ENCODE data around the gene SAMD7.
A peak's percentile ranks its signal among the peaks of the same experiment; 100 is the strongest.

Gene SAMD7

DNA sequence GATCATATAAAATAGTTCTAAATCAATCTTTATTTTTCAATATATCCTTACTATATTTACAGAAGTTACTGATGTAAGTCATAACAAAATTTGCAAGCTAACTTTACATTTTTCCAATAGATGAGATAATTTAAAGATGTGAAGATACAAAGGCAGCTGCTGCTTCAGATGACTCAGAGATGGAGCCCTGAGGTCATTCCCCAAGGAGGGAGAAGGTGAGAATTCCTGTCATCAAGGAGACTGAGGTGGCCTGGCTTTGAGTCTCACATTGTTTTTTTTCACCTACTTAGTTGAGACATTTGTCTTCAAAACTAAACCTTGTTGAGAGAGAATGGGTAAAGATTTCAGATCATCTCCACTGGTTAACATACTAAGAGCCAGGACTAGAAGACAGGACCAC, 3.9 kb upstream of the SAMD7 start:
- no peak for FAIRE-seq
- no peak for DNase-seq (ENCODE audit: extremely low spot score, insufficient read length, low read depth)

DNA sequence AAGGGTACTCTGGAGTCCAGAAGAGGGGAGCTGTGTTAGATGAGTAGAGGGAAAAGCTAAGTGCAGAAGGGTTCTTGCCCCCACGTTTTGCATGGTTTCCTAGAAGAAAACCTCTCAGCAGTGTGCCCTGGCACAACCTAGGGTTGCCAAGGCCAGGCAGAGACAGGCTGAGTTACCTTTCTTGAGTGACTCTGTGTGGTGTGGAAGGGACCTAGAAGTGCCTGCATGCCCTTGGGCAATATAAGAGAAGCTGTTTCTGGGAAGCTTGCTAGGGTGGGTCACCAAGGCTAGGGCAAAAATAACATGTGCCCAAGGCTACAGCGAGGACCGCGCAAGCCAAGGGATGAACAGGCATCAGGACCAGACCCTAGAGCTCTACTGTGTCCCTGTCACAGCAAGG, 3.4 kb upstream of the SAMD7 start:
- FAIRE-seq (no peak), DNase-seq (ENCODE audit: extremely low spot score, insufficient read length, low read depth) (no peak)

DNA sequence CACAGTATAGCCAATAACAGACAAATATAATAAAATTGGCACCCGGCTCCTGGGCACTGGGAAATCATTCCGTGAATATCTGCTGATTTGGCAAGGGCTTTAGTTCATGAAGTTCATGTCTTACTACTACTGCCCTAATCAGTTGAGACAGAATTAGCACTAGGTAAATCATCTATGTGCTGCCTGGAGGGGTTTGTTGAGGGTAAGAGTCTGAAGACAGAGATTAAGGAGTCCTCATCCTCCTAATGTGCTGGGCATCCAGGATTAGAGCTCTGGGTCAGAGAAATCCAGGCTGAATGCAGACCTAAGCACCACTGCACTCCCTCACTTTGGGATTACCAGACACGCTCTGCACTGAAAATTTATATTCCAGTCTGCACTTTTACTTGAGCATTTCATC, 2.0 kb downstream of the SAMD7 start:
- FAIRE-seq, result no peak
- DNase-seq (ENCODE audit: extremely low spot score, insufficient read length, low read depth), result no peak

DNA sequence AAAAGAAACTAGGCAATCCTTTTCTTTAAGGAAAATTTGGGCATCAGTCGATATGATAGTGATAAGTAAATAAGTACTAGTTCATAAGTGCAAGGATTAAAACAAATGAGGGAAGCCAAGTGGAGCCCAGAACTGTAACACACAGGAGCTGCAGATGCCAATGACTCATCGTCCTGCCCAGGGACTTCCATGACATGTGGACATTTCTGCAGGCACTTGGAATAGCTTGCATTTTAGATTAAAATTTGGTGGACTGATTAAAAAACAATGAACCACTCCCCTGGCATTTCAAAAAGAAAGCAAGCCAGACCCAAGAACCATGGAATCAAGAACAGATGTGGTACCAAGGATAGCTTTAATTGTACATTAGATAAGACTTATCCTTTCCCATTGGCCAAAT, 2.9 kb downstream of the SAMD7 start:
- no peak for FAIRE-seq
- no peak for DNase-seq (ENCODE audit: extremely low spot score, insufficient read length, low read depth)

DNA sequence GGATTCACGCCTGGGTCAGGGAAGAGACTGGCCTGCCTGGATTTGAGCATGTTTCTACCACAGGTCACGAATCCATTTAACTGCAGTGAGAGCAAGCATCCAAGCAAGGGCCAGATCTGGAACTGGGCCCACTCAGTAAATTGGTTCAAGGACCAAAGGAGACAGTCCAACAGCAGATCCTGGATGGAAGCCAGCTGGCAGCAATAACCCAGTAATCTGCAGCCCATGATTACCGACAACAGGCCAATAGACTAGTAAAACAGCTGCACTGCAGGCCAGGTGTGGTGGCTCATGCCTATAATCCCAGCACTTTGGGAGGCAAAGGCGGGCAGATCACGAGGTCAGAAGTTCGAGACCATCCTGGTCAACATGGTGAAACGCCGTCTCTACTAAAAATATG, 11.8 kb downstream of the SAMD7 start:
- FAIRE-seq, result no peak

DNA sequence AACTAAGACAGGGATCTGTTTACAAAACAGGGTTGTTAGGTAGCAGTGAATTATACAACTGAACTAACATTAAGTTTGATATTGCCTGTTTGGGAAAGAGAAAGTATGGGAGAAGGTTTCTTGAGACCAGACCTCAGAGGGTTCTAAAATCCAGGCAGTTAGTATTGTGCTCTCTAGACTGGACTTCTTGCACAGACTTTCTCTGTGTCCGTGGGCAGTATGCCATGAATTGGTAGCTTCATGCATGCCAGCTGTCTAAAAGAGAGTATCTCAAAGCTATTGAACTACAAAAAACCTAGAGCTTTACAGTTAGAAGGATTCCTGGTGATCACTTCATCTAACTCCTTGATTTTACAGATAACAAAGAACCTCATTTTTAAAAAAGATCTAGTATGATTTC, 12.5 kb downstream of the SAMD7 start:
- DNase-seq (ENCODE audit: extremely low spot score, insufficient read length, low read depth) (no peak), FAIRE-seq (no peak)

More for the DNA sequence above, 11.8 kb downstream of the SAMD7 start:
- DNase-seq (ENCODE audit: extremely low spot score, insufficient read length, low read depth), result no peak

DNA sequence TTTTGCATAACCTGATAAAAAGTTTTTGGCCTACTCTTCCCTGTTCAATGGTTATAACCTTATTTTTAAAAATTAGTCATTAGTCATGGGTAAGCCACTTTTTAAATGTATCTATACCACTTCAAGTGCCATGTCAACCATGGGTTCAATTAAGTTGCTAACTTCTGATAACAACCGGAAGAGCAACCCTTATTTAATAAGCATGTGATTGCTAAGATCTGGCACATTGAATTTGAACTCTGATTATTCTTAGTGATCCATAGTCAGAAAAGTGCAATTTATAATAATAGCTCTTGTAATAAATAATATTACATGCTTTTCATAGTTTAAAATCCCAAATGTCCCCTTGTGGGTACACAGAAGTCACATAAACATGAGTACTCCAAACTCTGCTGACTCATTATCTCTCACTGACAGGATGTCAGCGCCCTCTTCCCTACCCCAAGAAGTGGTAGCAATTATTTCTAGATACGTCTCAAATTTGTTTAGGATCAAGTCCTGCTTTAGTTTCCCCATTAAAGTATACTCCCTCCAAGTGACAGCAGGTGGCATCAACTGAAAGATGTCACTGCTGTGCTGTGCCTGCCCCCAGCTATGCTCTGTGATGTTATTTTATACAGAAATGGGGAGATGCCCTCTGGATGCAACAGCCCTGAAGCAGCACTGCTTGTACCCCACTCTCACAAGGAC, 18.6 kb downstream of the SAMD7 start:
- peak; percentile 55 for FAIRE-seq
- no peak for DNase-seq (ENCODE audit: extremely low spot score, insufficient read length, low read depth)

DNA sequence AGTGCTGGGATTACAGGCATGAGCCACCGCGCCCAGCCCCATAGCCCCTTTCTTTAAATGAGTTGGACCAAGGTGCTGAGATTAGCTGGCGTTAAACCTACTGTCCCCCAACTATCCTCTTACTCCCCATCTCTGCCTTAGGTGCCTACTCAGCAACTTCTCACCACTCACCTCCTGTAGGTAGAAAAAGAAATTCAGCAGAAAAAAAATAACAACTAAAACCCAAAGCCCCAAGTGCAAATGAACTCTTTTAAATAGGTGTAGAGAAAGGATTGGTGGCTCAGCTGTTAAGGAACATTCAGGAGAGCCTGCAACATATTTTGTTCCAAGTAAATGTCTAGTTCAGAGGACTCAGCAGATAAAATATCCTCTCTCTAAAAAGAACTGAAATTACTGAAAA, 19.5 kb downstream of the SAMD7 start:
- no peak for DNase-seq (ENCODE audit: extremely low spot score, insufficient read length, low read depth)
- FAIRE-seq, result peak; percentile 59

DNA sequence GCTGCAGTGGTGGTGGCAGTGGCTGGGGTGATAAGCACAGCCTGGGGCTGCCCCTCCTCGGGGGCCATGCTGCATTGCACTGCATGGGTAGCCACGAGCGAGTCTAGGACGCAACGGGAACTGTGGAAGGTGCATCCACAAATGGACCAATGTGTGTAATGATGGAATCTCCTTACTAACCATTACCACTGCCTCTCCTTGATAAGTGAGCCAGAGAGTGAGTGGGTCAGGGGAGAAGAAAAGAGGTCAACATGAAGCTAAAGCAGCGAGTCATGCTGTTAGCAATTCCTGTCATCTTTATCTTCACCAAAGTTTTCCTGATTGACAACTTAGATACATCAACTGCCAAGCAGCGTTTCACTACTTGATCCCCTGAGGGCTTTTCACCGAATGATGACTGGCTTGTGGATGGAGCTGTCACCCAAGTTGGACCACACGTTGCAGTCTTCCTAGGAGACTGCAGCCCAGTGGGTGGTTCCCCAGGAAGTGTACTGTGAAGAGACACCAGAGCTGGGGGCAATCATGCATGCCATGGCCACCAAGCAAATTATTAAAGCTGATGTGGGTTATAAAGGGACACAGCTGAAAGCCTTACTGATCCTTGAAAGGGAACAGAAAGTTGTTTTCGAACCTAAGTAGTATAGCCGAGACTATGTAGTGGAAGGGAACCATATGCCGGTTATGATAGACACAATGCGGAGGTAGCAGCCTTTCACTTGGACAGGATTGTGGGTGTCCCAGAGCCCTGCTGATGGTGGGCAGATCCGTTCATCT, 20.6 kb downstream of the SAMD7 start:
- peak; percentile 29 for DNase-seq (ENCODE audit: extremely low spot score, insufficient read length, low read depth)
- peak; percentile 100 for FAIRE-seq

DNA sequence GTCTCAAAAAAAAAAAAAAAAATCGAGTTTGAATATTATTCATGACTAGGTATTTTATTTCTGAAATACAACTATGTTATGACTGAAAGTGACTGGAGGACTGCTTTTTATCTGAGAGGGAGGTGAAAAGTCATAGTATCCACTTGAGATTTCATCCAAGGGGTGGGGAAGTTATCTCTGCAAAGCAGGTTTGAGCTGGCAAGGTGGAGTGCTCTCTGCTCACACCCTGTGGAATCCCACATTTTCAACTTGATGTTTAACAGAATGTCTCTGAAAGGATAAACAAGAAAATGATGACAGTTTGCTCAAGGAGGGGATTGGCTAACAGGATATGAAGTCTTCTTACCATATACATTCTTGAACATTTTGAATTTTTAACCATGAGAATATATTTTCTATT, 27.9 kb downstream of the SAMD7 start:
- DNase-seq (ENCODE audit: extremely low spot score, insufficient read length, low read depth), result no peak
- FAIRE-seq, result peak; percentile 55

DNA sequence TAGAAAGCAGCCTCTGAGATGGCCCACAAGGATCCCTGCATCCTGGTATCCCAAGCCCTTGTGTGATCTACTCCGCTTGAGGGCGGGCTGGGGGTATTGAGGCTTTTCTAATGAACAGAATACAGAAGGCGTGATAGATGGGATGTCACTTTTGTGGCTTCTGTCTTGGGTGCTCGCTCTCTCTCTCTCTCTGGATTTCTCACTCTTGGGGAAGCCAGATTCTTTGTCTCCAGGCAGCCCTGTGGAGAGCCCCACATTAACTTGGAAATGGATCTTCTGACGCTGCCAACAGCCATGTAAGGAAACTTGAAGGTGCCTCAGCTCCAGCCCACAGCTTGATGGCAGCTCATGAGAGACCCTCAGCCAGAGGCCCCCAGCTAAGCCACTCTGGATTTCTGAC, 28.4 kb downstream of the SAMD7 start:
- FAIRE-seq, result no peak

DNA sequence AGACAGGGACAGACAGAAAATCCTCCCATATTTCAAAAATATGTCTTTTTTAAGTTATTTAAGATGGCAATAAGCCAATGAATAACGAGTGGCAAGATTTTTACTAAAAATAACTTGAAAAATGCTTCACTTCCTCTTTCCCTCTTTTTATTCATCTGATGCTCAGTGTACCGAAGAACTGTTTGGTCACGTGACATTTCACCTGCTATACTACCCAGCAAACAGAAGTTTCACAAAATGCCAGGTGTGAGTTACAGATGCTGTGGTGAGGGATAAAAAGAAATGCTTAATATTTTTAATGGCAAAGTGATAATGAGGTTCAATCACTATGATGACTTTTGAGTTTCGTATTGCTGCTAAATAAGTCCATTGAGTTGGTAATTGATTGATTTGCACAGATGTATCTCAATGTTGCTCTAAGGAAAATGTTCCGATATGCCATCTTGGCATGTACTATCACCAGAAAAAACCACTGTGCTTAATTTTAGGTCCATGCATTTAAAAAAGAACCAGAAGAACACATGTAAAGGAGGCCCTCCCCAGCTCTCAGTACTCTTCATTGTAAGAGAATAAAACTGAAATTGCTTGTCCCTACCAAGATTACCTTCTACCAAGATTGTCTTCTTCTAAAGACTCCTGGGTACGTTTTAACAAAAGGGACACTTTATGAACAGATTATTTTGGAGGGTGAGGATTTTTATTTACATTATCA, 29.3 kb downstream of the SAMD7 start:
- FAIRE-seq, result peak; percentile 99
- peak; percentile 33 for DNase-seq (ENCODE audit: extremely low spot score, insufficient read length, low read depth)

More for the DNA sequence above, 28.4 kb downstream of the SAMD7 start:
- DNase-seq (ENCODE audit: extremely low spot score, insufficient read length, low read depth), result no peak

DNA sequence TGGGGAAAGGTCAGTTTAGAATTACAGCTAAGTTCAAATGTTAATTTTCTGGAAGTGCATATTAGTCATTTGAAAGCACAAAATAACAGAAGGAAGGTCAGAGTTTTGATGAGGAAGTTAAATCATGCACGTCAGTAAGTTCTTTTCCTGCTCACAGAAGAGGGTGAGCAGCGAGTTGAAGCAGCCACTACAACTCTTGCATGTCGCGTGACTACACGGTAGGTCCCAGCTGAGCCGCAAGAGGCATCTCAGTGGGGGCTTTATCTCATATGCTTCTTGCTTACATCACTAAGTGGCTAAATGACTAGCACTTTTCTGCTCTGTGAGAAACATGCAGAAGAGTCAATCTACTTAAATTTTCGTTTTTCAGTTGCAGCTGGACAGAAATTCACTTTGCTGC, 33.9 kb downstream of the SAMD7 start:
- FAIRE-seq (peak; percentile 98), DNase-seq (ENCODE audit: extremely low spot score, insufficient read length, low read depth) (no peak)

DNA sequence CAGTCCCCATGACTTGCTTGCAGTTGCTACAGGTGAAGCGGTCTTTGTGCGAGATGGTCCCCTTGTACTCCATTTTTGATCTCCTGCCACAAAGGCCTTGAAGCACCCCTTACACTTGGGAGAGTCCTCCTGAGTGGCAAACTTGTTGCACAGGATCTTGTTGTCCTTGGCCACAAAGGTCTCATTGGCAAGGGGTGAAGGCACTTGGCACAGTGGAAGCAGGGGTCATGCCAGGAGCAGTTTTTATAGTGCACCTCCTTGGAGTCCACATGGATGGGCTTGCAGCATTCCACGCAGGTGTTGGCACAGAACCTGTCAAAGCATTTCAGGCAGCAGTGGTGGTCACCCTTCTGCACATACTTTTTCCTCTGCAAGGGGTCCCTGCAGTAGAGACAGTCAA, 35.0 kb downstream of the SAMD7 start:
- no peak for FAIRE-seq
- DNase-seq (ENCODE audit: extremely low spot score, insufficient read length, low read depth), result no peak

DNA sequence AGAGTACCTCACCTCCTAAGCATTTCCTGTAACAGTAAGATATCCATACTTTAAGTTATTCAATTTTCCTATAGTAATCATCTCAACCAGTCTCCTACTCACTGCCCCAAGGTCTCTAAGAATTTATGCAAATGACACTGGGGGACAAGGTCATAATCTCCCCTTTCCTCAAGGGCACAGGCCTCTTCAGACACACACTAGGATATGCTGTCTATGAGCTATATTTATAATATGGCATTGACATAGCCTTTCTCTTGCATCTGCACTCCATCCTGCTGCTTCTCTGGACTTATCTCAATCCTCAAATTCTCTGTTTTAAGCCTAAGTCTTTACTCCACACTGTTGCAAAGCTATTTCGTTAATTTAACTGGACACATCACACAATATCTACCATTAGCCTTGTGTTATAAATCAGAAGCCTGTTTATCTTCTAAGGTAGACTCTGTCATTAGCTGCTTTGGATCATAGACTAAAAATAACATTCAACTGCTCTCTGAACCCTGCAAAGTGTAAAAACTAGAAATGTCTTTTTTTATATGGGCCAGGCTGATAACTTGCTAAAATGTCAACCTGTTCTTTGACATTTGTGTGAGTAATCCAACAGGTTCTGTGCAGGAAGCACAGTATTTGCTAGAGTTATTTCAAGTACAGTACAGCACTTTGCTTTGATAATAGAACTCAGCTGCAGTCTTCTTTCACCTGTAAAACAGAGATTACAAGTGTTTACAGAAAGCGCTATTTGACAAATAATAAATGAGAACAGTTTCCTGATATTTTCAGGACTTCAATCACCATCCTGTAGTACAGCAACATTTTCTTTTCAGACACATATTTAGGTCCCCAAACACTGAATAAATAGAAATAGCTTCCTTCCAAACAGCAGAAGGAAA, 37.4 kb downstream of the SAMD7 start:
- FAIRE-seq (peak; percentile 31), DNase-seq (ENCODE audit: extremely low spot score, insufficient read length, low read depth) (no peak)

DNA sequence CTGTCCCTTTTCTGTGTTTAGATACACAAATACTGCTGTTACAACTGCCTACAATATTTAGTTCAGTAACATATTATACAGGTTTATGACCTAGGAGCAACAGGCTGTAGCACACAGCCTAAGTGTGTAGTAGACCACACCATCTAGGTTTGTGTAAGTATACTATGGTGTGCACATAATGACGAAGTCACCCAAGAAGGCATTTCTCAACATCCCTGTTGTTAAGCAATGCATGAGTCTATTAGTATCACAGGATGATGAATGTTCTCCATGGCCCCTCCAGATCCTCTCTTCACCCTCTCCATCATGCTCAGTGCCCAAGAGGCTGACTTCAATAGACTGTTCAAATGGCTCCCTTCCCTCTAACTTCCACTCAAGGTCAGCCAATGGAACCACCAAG, 40.7 kb downstream of the SAMD7 start:
- FAIRE-seq, result no peak
- DNase-seq (ENCODE audit: extremely low spot score, insufficient read length, low read depth), result no peak

DNA sequence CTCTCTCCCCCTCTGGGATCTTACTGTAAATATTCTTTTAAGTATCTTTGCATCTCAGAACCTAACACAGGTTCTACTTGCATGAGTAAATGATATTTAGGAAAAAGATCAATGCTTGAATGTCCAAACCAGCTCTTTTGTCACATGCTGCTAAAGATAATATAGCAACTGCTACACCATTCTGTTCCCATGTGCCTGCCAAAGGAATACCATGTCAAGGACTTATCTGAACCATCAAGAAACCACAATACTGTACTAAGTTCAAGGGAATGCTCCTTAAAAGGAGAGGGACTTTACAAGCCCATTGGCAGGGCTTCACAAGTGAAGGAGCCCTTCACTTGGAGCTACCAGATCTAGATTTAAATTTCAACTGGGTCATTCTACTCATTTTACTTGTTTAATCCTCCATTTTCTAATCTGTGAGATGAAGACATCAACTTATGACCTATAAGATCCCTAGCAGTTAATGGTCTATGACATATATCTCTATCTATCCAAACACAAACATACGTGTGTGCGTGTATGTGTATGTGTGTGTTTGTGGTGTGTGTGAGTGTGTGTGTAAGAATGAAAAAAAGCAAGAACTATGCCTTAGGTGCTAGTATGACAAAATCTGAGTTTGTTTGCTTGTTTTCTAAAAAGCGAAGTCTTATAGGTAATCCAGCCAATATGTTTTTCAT, 42.2 kb downstream of the SAMD7 start:
- peak; percentile 33 for FAIRE-seq

DNA sequence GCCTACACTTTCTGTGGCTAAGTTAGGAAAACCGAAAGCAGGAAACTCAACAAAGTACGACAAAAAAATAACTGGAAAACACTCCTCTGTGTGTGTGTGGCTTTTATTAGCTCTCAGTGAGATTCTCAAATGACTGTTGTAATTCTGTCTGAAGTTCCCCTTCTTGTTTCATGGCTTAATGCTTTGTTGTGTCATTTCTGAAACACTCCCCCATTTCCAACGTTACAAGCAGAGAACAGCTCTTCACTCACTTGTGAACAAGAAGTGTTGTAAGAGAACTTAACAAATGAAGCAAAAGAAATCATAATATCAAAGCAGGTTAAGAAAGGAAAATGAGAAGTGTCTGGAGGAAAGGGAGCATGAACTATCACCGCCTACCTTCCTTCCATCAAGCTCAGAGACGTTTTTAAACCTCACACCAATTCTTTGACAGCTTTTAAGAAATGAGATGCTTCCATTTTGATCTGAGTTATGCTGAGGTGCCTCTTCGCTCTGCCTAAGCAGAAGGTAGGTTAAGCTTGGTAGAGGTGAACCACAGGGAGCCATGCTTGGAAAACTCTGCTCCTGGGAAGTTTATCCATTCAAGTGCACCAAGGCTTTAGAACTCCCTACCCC, 42.9 kb downstream of the SAMD7 start:
- no peak for DNase-seq (ENCODE audit: extremely low spot score, insufficient read length, low read depth)
- peak; percentile 82 for FAIRE-seq

More for the DNA sequence above, 42.2 kb downstream of the SAMD7 start:
- DNase-seq (ENCODE audit: extremely low spot score, insufficient read length, low read depth), result no peak

DNA sequence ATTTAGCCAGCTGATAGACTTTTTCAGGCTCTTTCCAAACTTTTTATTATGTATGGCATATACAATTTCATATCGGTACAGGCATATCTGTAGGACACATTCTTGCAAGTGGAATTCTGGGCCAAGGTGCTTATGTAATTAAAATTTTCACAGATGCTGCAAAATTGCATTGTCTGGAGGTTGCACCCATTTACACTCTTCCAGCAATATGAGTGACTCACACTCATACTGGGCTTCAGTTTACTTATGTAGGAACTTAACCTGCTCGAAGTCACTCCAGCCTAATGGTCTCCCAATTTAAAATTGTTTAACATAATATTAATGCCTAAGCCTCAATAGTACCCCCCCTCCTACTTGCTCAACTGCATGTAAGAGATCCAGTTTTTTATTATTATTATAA, 44.0 kb downstream of the SAMD7 start:
- no peak for DNase-seq (ENCODE audit: extremely low spot score, insufficient read length, low read depth)
- FAIRE-seq, result no peak

All from GM18507 (cell line).